Measurements from ENCODE around the gene UPP1. TPM values are rescaled to one million over a fixed set of nuclear protein-coding genes. Genes with fewer than 3 reads are reported as not detected.
A peak's percentile ranks its signal among the peaks of the same experiment; 100 is the strongest.
"Not testable (repeated sequence)": the region's sequence is repeated elsewhere in the genome, so short reads cannot be mapped to it uniquely, and the experiment has no call there.

The UPP1 gene
- 22.5 and 24.3 TPM in 2 replicates for total RNA-seq (2014; rRNA removed; shearing (Covaris generic))

DNA sequence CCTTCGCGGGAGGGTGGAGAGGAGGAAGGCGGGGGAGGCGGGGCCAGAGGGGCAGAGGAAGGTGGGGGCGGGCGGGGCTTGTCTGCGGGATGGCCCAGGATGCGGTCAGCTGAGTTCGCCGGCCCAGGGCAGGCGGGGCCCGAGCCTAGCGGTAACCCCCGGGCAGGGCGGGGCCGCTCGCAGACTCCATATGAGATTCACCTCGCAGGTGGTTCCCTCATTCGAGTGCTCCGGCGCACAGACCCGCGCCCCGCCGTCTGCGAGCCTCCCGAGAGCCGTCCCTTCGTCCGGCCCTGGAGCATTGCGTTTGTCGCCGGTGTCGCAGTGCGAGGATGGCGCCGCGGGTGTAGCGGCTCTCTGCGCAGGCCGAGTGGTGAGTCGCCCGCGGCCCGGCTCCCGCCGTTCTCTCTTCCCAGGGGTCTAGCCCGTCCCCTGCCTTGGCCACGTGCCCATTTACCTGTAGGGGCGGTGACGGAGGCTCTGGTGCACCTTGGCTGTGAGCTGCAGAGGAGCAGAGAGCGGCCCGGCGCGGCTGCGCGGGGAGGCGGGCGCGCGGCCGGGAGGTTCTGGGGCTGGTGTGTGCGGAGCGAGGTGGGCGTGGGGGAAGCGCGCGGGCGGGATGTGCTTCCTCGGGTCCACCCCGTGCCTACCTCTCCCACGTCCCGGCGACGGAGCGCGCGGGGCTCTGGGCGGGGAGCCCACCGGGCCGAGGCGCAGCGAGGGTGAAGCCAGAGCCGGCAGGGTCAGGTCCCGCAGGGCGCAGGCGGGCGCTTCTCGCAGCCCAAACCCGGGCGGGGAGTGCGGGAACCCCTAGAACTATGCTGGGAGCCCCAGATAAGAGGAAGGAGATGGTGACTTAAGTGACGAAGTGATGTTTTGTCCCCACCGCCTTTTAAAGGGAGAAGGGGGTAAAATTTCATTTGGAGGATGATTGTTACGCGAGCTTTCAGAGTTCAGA is at the start of gene UPP1:
Gene UPP1, plus strand, starts transcription at position 220 of the 958 bp plus-strand sequence. CDS start 5,519 bp downstream, outside the sequence.
- DNase-seq (ENCODE audit: low spot score): peak; percentile 97

DNA sequence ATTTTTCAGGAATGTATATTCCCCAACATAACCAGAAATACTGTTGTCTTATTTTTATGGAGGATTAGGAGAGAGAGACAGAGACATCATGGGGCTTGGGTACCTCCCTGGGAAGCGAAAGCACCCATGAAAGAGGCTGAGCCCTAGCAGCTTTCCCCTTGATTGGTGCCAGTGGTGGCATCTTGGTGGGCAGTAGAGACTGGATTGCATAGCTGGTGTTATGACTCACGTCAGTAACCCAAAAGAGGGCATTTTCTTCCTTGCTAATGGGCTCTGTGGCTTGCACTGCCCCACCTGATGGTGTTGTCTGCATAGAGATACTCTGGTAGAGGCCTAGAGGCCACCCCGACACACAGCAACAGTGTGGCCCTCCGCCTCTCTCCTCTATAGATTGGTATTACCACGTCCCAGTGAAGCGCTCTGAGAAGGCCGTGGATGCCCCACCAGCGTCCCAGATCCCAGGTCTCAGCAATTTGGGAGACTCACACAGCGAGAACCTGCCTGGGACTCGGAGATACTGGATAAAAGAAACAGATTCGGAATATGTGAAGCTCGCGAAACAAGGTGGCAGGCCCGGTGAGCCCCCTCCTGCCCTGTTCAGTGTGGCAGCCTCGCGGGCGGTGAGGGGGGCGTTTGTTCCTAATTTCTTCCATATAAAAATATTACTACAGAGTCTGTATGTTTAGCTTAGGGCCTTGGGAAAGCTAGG is 48.0 kb upstream of the UPP1 start:
- no peak for DNase-seq (ENCODE audit: low spot score)

DNA sequence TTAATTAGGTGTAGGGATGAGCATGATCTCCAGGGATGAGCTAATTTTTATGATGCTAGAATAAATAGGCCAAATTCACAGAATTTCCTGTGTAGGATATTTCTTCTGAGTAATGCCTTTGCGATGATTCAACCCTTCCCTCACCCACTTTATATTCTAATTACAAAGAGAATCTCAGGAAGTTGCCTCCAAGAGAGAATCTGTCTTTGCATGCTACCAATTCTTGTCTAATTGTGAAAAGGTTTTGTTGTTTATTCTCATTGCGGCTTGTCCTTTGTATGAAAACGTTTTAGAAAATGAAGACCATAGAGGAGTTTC is 47.5 kb upstream of the UPP1 start:
- no peak for DNase-seq (ENCODE audit: low spot score)

DNA sequence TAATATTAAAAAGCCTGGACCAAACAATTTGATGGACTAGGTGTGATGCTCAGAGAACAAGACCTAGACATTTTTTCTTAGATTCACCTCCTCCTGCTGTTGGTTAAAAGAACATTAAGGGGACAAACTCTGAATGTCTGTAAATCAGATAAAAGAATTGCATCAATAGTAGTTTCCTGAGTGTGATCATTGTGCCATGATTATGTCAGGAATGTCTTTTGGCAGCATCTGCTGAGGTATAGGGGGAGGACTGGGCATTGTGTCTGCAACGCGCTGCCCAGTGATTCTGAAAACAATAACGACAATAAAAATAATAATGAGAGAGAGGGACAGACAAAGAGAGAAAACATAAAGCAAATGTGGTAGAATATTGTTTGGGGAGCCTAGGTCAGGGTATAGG is 46.8 kb upstream of the UPP1 start:
- no peak for DNase-seq (ENCODE audit: low spot score)

DNA sequence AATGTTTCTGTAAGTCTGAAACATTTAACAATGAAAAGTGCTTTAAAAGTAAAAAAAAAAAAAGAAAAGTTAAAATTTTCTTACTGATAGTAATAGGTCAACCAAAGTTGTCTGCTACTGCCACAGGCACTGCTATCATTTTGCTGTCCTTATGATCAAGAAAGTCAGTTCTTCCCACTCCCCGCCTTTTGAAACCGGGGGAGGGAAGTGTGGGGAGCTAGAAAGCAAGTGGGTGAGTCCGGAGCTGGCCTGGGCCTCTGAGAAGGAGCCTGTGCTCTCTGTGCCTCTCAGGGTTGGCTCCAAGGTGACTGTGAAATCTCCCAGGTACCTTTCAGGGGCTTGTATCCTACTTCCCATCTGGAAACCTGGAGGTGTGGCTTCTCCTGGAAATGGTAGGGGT is 46.4 kb upstream of the UPP1 start:
- no peak for DNase-seq (ENCODE audit: low spot score)

DNA sequence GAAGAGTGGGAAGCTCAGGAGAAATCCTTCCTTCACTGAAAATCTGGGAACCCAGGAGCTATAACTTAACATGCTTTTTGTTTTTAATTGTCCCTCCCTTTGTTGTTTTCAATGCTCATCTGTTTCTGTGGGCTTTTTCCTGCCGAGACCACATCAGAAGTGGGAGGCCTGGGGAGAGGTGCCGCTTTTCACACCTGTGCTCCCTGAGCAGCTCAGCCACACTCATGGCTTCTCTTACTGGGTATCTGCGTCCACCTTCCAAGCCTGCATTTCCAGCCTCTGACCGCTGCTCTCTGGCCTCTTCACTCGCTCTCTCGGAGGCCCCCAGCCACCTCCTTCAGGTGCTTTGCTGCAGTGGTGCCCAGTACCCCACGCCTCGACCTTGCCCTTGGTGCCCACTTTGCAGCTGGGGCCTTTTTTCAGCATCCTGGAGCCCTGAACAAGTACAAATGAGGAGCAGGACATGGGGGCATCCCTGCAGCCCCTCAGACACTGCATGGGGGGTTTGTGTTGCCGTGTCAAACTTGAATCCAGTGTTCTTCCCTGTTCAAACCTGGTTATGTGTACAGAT is 43.8 kb upstream of the UPP1 start:
- no peak for DNase-seq (ENCODE audit: low spot score)

DNA sequence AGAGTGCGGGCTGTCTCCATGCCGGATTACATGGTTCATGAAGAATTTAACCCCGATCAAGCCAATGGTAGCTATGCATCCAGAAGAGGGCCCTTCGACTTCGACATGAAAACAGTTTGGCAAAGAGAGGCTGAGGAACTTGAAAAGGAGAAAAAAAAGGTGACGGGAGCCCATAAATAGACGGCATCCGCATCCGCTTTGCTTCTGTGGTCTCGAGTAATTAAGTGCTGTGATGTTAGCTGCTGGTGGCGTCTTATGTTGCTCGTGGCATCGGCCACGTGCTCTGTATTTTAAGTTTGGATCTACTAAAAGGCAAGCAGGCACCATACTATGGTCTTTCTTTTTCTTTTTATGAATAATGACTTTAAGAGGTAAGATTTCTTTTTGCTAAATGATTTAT is 42.6 kb upstream of the UPP1 start:
- no peak for DNase-seq (ENCODE audit: low spot score)

DNA sequence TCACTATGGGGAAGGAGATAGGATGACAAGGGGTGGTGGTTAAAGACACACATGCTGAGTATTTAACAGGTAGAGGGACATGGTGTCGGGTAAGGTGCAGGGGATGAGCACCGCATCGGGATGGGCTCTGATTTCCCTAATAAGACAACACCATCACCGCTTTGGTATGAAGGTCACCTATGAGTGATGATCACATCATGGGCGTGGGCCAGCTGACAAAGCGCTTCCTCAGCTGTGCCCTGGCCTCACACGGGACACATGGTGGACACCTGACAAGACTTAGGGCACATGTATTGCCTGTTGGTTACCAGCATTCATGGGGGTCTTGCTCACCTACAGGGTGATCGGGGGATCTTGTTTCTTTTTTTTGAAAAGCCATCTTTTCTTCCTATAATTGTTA is 41.0 kb upstream of the UPP1 start:
- no peak for DNase-seq (ENCODE audit: low spot score)

DNA sequence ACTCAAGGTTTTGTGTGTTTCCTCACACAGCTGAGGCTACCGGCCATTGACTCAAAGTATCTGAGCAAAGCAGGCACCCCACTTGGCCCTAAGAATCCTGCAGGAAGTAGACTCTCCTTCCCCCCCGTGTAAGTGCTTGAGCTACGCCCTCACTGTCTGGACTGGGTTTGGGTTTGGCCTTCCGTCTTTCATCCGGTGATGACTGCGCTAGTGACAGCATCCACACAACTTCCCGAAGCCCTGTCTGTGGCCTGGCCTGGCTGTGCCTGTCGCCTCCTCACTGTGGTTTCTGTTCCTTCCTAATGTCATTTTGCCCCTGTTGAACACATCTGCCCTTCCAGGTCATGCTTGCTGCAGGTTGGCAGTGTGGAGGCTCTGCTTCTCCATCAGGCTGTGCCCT is 39.2 kb upstream of the UPP1 start:
- no peak for DNase-seq (ENCODE audit: low spot score)

DNA sequence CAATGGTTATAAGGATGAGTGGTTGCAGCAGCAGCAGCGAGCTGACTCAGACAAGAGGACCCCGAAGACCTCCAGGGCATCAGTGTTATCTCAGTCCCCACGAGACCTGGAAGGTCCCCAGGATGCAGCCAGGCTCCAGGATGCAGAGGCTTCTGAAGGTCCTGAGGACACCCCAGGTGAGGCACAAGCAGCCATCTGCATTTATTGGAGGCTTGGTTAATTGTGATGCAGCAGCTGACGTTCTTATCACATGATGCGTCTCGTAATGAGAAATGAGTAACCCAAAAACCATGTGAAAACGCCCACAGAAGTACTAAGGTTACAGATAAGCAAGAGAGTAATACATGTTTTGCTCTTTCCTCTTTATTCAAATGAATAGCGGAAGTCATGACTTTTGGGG is 36.3 kb upstream of the UPP1 start:
- no peak for DNase-seq (ENCODE audit: low spot score)

DNA sequence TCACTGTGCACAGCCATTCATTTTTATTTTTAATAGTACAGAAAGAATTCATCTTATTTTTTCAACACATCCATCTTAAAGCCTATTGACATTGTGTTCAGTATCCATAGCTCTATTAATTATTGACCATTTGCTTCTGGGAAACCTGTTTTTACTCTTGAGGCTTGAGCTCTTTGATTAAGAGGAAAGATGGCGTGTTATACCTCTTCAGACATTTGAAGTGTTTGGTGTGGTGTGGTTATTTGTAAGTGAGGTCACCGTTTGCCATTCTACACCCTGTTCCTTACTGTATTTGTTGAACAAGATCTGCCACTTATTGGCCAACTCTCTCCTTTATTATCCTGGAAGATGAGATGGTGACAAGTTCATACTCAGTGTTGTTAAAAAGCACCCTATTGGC is 35.3 kb upstream of the UPP1 start:
- no peak for DNase-seq (ENCODE audit: low spot score)

DNA sequence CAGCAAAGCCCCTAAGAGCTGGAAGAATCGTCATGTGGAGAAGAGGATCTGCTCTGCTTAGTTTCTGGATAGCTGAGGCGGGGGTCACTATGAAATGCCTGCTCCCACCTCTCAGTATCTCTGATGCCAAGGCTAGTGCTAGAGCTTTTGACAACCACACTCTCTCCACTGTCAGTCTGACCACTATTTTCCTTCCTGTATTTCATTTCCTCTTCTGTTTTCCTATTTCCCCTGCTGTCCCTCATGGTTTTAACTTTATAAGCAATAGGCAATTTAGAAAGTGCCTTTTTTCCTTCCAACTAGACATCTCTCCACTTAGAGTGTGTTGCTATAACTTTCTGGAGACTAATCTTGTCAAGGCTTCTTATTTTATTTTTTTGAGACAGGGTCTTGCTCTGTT is 30.1 kb upstream of the UPP1 start:
- no peak for DNase-seq (ENCODE audit: low spot score)

DNA sequence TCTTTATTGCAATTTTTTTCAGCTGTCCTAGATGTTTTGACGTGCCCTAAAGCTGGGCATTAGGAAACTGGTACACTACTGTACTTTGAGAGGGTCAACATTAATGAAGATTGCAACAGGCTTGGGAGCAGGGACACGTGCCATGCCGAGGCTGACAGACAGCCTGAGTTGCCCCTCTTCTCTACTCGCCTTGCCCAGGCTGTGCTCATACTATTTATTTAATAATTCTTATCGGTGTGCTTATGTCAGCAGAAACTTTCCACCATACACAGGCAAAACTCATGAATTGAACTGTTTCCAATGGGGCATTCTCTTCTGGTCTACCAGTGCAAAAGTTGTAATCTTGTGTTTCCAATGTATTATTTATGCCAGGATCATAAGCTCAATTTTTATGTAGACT is 29.4 kb upstream of the UPP1 start:
- DNase-seq (ENCODE audit: low spot score): no peak

DNA sequence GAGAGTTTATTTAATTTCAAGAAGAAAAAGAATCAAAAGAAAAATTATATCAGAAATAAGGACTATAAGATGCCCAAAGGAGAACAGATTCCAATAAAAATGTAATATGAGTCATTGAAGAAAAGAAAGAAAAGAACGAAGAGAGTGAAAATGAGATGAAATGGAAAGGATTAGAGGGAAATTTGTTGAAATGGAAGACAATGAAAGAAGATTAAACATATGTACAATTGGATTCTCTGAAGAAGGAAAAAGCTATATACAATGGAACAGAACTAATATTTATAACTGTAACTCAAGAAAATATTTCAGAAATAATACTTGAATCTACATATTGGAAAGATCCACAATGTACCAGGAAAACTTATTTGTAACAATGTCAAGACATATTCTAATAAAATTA is 25.1 kb upstream of the UPP1 start:
- DNase-seq (ENCODE audit: low spot score): no peak

DNA sequence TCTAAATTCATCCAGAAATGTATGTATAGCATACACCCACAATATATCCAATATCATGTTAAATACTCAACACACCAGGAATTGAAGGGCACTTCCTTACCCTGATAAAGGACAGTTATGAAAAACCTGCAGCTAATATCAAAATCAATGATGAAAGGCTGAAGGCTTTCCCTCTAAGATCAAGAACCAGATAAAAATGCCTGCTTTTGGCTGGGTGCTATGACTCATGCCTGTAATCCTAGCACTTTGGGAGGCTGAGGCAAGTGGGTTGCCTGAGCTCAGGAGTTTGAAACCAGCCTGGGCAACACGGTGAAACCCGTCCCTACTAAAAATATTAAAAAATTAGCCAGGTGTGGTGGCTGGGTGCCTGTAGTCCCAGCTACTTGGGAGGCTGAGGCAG is 21.6 kb upstream of the UPP1 start:
- no peak for DNase-seq (ENCODE audit: low spot score)

DNA sequence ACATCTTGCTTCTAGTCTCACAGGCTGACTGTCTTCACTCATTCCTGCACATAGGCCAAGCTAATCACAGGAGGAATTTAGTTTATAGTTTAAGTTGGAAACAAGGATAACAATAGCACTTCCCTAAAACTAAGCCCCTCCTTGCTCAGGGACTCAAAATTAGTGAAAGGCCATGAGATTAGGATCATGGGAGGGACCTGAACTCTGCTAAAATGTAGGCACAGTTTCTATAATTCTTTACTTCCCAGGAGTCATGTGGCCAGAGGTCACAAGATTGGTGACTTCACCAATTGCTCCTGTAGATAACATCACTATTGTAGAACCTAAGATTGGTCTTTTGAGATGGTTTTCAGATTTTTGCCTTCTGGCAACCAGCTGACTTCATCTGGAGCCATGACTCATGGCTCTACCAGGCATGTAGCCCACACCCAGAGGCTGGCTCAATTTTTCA is 14.8 kb upstream of the UPP1 start:
- no peak for DNase-seq (ENCODE audit: low spot score)

DNA sequence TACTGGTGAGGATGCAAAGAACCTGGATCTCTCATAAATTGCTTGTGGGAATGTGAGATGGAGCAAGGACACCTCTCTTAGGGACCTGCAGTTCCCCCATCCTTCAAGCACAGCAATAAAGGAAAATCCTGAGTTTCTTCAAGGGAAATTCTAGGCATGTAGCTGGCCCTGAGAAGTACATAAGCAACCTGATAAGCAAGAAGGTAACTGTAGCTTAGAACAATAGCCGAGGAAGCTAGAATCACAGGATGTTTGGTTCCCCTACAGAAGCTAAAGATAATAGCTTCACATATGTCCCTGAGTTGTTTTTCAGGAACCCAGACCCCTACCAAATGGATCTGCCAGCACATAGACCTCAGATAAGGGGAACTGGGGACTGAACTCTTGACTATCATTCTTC is 11.6 kb upstream of the UPP1 start:
- DNase-seq (ENCODE audit: low spot score): no peak

DNA sequence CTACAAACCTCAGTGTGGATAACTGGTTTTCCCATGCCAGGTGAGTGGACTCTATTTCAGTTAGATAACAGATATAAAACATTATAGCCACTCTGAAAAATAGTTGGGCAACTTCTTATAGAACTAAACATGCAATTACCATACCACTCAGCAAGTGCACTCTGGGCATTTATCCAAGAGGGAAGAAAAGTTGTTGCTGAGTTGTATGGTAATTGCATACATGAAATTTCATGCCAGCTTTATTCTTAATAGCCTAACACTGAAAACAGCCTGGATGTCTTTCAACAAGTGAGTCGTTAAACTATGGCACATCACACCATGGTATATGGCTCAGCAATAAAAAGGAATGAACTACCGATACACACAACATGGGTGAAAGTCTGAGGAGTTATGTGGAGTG is 10.6 kb upstream of the UPP1 start:
- DNase-seq (ENCODE audit: low spot score): no peak

DNA sequence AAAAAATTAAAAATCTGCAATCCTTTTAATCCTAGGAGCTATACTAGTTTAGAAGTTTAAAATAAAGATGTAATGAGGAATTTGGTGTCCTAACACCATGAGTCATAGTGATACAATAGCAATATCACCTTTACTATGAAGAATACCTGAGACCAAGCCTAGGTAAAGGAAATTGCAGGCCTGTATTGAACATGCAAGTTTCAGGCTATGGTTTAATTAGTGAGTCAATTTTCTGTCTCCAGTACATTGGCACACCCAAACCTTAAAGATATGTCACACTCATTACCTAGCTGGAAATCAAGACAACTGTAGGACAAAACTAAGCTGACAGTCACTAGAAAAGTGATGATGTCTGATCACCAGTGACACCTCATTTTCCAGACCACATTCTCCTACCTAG is 6.7 kb upstream of the UPP1 start:
- DNase-seq (ENCODE audit: low spot score): not testable (repeated sequence)

DNA sequence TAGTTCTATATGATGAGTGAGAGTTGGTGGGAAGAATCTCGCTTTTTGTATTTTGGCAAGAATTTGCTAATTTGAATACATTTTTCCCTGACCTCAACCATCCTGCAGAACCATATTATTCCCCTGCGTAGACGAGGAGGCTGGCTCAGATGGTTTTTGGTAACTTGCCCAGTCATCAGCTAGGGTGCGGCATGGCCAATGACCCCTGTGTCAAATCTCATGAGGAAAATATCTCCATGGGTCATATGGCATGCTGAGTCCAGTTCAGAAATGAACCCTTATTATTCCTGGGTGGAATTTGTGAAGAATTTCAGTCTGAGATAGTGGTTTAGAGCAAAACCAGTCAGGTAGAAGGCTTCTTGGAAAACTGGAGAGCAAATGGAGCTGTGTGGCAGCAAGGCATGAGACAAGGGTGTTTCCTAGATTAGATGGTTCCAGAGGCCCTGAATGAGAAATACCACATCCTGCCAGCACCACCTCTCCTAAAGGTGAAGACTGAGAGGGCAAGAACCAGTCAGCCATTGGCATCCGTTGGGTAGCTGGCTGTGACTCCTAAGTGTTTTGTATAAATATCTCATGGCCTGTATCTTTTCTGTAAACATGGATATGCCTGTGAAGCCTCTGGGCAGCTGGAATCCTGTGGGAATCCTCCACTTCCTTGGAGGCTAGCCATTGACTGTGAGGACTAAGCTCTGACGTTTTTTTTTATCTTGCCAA is 5.8 kb upstream of the UPP1 start:
- DNase-seq (ENCODE audit: low spot score): no peak

DNA sequence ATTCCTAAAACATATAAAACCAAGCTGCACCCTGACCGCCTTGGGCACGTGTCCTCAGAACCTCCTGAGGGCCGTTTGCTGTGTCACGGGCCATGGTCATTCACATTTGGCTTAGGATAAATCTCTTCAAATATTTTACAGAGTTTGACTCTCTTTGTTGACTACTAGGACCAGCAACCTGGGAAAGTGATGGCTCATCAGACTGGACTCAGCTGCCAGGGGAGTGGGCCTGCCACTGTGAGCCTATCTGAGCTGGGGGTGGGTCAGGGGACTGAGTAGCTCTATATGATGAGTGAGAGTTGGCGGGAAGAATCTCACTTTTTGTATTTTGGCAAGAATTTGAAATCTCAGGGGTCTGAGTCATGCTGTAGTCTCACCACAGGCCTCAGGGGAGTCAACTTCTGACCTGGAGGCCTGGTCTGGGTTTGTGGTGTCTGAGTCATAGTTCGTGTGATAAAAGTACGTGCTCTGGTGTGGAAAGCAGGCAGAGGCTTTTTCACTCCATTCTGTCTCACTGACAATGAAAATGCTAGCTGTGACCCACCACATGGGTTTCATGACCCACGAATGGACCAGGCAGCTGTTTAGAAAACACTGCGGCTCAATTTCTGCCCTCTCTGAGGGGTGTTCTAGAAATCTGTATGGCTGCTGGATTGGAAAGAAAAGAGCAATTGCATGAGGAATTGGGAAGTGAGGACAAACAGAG is 4.2 kb upstream of the UPP1 start:
- DNase-seq (ENCODE audit: low spot score): peak; percentile 79
